ENCODE results near the gene GMNN.
"Not testable (repeated sequence)": the region's sequence is repeated elsewhere in the genome, so short reads cannot be mapped to it uniquely, and the experiment has no call there.

Gene GMNN

GRCh38 chr6:24759718-24760117 lies 15.0 kb upstream of the GMNN start:
- DNase-seq: no peak
- in situ Hi-C loops (cut with HindIII; ENCODE audit: low pct_ligation_motif_present, low pct_unique_long_range_greater_than_20kb, low sequenced_read_pairs): no loop called here

GRCh38 chr6:24760210-24760609 lies 14.5 kb upstream of the GMNN start:
- in situ Hi-C loops (cut with HindIII; ENCODE audit: low pct_ligation_motif_present, low pct_unique_long_range_greater_than_20kb, low sequenced_read_pairs): no loop called here
- DNase-seq: no peak

GRCh38 chr6:24761193-24761835 lies 13.4 kb upstream of the GMNN start:
- no peak for DNase-seq
- in situ Hi-C loops (cut with HindIII; ENCODE audit: low pct_ligation_motif_present, low pct_unique_long_range_greater_than_20kb, low sequenced_read_pairs): no loop called here

- in situ Hi-C loops (cut with HindIII; ENCODE audit: low pct_ligation_motif_present, low pct_unique_long_range_greater_than_20kb, low sequenced_read_pairs): no loop called here
- DNase-seq: no peak
Measured at GRCh38 chr6:24761851-24762250, 12.9 kb upstream of the GMNN start.

- in situ Hi-C loops (cut with HindIII; ENCODE audit: low pct_ligation_motif_present, low pct_unique_long_range_greater_than_20kb, low sequenced_read_pairs): no loop called here
- no peak for DNase-seq
Measured at GRCh38 chr6:24763578-24763977, 11.2 kb upstream of the GMNN start.

- DNase-seq; in situ Hi-C loops (cut with HindIII; ENCODE audit: low pct_ligation_motif_present, low pct_unique_long_range_greater_than_20kb, low sequenced_read_pairs): not testable (repeated sequence)
Measured at GRCh38 chr6:24764833-24765828, 9.6 kb upstream of the GMNN start.

- in situ Hi-C loops (cut with HindIII; ENCODE audit: low pct_ligation_motif_present, low pct_unique_long_range_greater_than_20kb, low sequenced_read_pairs): not testable (repeated sequence)
Measured at GRCh38 chr6:24765968-24766367, 8.8 kb upstream of the GMNN start.

GRCh38 chr6:24766680-24767462 lies 7.9 kb upstream of the GMNN start:
- peak; percentile 36 for DNase-seq
- in situ Hi-C loops (cut with HindIII; ENCODE audit: low pct_ligation_motif_present, low pct_unique_long_range_greater_than_20kb, low sequenced_read_pairs): no loop called here

More at GRCh38 chr6:24765968-24766367, 8.8 kb upstream of the GMNN start:
- DNase-seq: not testable (repeated sequence)

GRCh38 chr6:24768361-24768760 lies 6.4 kb upstream of the GMNN start:
- no peak for DNase-seq
- in situ Hi-C loops (cut with HindIII; ENCODE audit: low pct_ligation_motif_present, low pct_unique_long_range_greater_than_20kb, low sequenced_read_pairs): no loop called here

- in situ Hi-C loops (cut with HindIII; ENCODE audit: low pct_ligation_motif_present, low pct_unique_long_range_greater_than_20kb, low sequenced_read_pairs): no loop called here
- DNase-seq: peak; percentile 52
Measured at GRCh38 chr6:24775520-24776058, 852 bp downstream of the GMNN start.

- no peak for DNase-seq
- in situ Hi-C loops (cut with HindIII; ENCODE audit: low pct_ligation_motif_present, low pct_unique_long_range_greater_than_20kb, low sequenced_read_pairs): no loop called here
Measured at GRCh38 chr6:24777227-24777626, 2.5 kb downstream of the GMNN start.

GRCh38 chr6:24778121-24778520 lies 3.4 kb downstream of the GMNN start:
- DNase-seq: no peak
- in situ Hi-C loops (cut with HindIII; ENCODE audit: low pct_ligation_motif_present, low pct_unique_long_range_greater_than_20kb, low sequenced_read_pairs): no loop called here

- in situ Hi-C loops (cut with HindIII; ENCODE audit: low pct_ligation_motif_present, low pct_unique_long_range_greater_than_20kb, low sequenced_read_pairs): no loop called here
- no peak for DNase-seq
Measured at GRCh38 chr6:24778878-24779277, 4.1 kb downstream of the GMNN start.

- no peak for DNase-seq
- in situ Hi-C loops (cut with HindIII; ENCODE audit: low pct_ligation_motif_present, low pct_unique_long_range_greater_than_20kb, low sequenced_read_pairs): no loop called here
Measured at GRCh38 chr6:24779416-24780016, 4.8 kb downstream of the GMNN start.

- DNase-seq: no peak
- in situ Hi-C loops (cut with HindIII; ENCODE audit: low pct_ligation_motif_present, low pct_unique_long_range_greater_than_20kb, low sequenced_read_pairs): no loop called here
Measured at GRCh38 chr6:24780206-24780605, 5.5 kb downstream of the GMNN start.

- in situ Hi-C loops (cut with HindIII; ENCODE audit: low pct_ligation_motif_present, low pct_unique_long_range_greater_than_20kb, low sequenced_read_pairs): no loop called here
- no peak for DNase-seq
Measured at GRCh38 chr6:24788031-24788665, 13.4 kb downstream of the GMNN start.

GRCh38 chr6:24795106-24795505 lies 20.4 kb downstream of the GMNN start:
- no peak for DNase-seq
- in situ Hi-C loops (cut with HindIII; ENCODE audit: low pct_ligation_motif_present, low pct_unique_long_range_greater_than_20kb, low sequenced_read_pairs): no loop called here
